ENCODE measurements around the gene JADE1.

JADE1 gene

DNA sequence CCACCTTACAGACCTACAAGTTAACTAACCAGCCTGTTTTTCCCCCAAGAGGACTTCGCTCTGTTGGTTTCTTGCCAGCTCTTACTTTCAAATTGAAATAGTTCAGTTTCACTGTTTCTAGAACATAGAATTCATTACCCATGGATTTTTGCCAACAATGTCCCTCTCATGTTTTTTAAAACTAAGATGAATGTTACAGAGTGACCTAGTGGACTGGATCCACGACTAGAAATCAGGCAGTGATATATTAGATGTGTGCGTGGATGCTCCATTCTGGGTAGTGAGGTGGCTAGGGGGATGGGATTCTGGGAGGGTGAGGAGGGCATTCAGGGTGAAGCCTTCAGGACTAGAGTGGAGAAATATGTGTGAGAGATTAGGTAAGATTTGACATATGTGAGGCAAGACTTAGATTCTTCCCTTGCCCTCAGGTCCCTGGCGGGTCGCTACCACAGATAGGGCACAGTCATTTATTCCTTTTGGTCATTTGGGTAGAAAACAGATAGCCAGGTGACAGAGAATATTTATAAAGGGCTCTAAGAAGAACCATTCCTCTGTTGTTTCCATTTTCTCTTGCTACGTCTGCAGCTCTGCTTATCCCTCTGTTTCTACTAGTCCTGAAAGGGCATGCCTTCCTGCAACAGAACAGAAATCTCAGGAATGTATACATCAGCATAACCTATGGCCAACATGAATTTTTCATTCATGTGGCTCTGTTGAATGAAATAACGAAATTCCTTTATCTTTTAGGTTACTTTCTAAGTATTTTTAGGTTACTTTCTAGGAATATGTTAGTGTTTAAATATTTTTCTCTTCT lies 15.4 kb upstream of the JADE1 start:
- no peak for ATAC-seq (ENCODE audit: low read depth)
- Mint-ChIP-seq H3K9me3 (no peaks in the 10 kb centered on the region), H3K4me3 (no peak overlapping the region), H3K36me3 (no peaks in the 10 kb centered on the region), H3K4me1 (no peaks in the 10 kb centered on the region), H3K27me3 (peaks cover 6% of the 10 kb centered on the region), H3K27ac (no peak overlapping the region)
- DNase-seq (ENCODE audit: low spot score in 2 of 2) = no peak

DNA sequence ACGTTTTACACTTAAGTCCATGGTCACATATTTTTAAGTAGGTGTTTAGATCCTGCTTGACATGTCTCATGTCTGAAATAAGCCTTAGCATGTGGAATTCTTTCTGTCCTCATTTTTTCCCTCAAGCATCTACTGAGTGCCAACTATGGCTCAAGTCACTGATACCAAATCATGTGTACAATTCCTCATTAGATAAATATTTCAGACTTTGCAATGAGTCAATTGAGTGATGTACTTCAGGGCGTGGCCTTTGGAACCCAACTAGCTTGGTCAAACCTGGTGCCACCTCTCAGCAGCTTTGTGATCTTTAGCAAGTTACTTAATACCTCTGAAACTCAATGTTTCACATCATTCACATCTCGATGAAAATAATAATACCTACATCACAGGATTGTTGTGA lies 12.6 kb upstream of the JADE1 start:
- Mint-ChIP-seq H3K9me3 (no peaks in the 10 kb centered on the region), H3K4me3 (no peak overlapping the region), H3K36me3 (no peaks in the 10 kb centered on the region), H3K27me3 (peaks cover 3% of the 10 kb centered on the region), H3K27ac (no peak overlapping the region), H3K4me1 (no peaks in the 10 kb centered on the region)
- no peak for DNase-seq (ENCODE audit: low spot score in 2 of 2)
- no peak for ATAC-seq (ENCODE audit: low read depth)

DNA sequence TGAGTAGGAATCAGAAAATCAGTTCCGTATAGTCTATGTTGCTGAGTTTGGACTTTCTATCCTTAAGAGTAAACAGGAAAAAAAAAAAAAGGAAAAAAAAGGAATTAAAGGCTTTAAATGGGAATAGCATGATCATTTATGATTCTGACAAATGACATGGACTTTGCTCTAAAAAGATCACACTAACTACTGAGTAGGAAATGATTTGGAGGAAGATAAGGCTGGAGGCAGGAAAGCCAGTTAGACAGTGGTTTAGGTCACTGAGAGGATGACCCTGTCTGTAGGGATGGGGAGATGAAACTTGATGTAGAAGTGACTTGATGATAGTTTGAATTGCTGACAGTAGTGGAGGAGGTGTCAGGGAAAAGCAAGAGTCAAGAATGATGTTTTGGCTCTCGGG lies 9.2 kb upstream of the JADE1 start:
- Mint-ChIP-seq H3K27ac (no peak overlapping the region), H3K36me3 (no peaks in the 10 kb centered on the region), H3K4me1 (peaks cover 3% of the 10 kb centered on the region), H3K9me3 (no peaks in the 10 kb centered on the region), H3K27me3 (no peaks in the 10 kb centered on the region), H3K4me3 (no peak overlapping the region)
- no peak for ATAC-seq (ENCODE audit: low read depth)
- no peak for DNase-seq (ENCODE audit: low spot score in 2 of 2)

DNA sequence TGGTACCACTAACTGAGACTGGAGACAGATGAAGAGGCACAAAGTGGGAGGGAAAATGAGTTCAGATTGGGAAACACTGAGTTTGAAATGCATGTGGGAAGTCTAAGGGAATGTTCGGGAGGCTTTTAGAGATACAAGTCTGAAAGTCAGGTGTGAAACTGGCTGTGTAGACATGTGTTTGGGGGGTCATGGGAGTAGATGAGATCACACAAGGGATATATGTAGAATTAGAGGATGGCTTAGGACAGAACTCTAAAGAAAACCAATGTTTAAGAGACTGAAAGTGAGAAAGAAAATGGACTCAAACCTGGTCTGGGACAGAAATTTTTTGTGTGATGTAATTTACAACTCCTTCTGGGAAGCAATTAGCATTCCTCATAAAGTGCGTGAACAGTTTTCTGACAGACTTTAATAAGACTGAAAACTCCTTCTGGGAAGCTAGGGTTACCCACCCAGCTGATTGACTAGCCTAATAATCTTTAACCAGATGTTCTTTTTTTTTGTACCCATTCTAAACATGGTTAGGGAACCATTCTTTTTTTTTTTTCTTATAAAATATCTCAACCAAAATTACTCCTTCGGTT lies 8.7 kb upstream of the JADE1 start:
- ATAC-seq (ENCODE audit: low read depth) = no peak
- no peak overlapping the region for H3K4me3 Mint-ChIP-seq
- no peaks in the 10 kb centered on the region for H3K36me3 Mint-ChIP-seq
- DNase-seq (ENCODE audit: low spot score in 2 of 2) = no peak
- no peaks in the 10 kb centered on the region for H3K27me3 Mint-ChIP-seq
- H3K27ac Mint-ChIP-seq = no peak overlapping the region
- no peaks in the 10 kb centered on the region for H3K9me3 Mint-ChIP-seq
- H3K4me1 Mint-ChIP-seq = peaks cover 3% of the 10 kb centered on the region

DNA sequence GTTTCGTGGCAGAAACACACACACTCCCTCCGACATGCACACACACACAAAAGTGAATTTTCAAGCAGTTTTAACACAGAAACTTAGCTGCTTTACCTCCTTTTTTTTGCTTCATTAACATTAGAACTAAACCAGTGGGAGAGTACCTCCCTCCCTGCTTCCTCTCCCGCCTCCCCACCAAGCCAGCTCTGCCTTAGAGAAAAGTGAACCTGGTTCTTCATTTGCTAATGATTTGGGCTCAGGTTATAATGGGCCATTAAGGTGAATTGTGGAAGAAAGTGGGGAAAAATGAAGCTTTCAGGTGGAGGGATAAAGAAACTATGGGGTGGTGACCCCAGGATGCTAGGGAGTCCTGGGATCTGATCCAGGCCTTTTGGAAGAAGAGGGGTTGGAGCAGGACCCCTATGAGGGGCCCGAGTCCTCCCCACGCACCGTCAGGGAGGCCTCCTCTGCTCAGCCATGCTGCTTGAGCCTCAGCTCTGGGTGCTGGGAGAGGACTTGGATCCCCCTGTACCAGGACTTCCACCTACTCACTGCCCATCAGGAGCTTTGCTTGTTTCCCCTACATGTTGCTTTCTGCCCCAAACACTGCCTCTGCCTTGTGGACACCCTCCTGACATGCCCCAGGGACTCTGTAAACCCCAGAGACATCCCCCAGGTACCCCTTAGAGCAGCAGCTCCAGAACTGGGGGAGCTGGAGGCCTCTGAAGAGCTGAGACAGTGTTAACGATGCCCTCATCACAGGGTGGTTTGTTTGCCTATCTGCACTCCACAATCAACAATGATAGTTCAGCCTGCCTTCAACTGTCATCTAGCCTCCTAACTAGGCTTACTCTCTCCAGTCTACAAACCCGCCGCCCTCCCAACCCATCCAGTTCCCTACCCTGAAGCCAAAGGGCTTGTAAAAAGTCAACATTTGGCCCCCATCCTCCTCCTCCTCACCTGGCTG lies 6.5 kb upstream of the JADE1 start:
- no peaks in the 10 kb centered on the region for H3K36me3 Mint-ChIP-seq
- H3K27me3 Mint-ChIP-seq = no peaks in the 10 kb centered on the region
- DNase-seq (ENCODE audit: low spot score in 2 of 2) (no peak), ATAC-seq (ENCODE audit: low read depth) (no peak)
- H3K9me3 Mint-ChIP-seq = no peaks in the 10 kb centered on the region
- peaks cover 3% of the 10 kb centered on the region for H3K4me1 Mint-ChIP-seq
- peak overlapping the region; percentile 16 for H3K27ac Mint-ChIP-seq
- no peak overlapping the region for H3K4me3 Mint-ChIP-seq

DNA sequence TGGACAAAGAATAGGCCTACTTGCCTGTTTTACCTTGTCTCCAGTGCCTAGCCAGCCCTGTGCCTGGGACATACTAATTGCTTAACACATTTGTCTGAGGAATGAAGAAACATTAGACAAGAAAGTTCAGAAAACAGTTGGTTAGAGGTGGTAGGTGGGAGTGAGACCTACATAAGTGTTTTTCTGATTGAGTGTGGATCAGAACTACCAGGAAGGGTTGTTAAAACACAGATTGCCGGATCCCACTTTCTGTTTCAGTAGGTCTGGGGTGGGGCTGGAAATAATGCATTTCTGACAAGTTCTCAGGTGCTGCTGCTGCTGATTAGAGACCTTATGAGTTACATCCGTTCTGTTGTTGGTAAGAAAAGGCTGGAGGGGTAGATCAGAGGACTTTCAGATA lies 5.7 kb upstream of the JADE1 start:
- no peak overlapping the region for H3K4me3 Mint-ChIP-seq
- H3K36me3 Mint-ChIP-seq = no peaks in the 10 kb centered on the region
- H3K4me1 Mint-ChIP-seq = peaks cover 3% of the 10 kb centered on the region
- H3K9me3 Mint-ChIP-seq = no peaks in the 10 kb centered on the region
- no peaks in the 10 kb centered on the region for H3K27me3 Mint-ChIP-seq
- peak overlapping the region; percentile 16 for H3K27ac Mint-ChIP-seq
- DNase-seq (ENCODE audit: low spot score in 2 of 2) = no peak
- ATAC-seq (ENCODE audit: low read depth) = no peak

DNA sequence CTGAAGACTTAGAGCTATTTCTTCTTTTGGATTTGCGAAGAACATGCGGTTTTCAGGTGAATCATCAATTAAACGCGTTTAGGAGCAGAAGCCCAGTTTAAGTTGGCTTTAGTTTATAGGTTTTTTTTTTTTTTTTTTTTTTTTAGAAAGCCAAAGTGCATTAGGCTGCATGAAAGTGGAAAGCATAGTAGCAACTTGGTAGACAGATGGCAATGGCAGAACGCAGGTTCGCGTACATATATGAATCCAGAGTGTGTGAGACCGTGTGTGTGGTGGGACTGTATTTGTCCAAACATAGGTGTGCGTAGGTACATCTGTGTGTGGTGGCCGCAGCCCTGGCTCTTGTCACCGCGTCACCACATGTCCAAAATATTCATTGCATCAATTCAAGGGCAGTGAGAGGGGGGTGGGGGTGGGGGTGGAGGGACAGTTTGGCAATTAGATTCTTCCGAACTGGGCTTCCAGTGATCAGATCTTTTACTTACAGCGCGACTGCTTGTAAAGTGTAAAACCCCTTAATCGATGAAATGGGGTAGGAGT lies 901 bp downstream of the JADE1 start:
- no peaks in the 10 kb centered on the region for H3K36me3 Mint-ChIP-seq
- no peaks in the 10 kb centered on the region for H3K9me3 Mint-ChIP-seq
- ATAC-seq (ENCODE audit: low read depth) = no peak
- H3K27me3 Mint-ChIP-seq = no peaks in the 10 kb centered on the region
- H3K27ac Mint-ChIP-seq = peak overlapping the region; percentile 97
- H3K4me1 Mint-ChIP-seq = peaks cover 7% of the 10 kb centered on the region
- peak in 1 of 2 donors; percentile 7 for DNase-seq (ENCODE audit: low spot score in 2 of 2)
- H3K4me3 Mint-ChIP-seq = peak overlapping the region; percentile 96

DNA sequence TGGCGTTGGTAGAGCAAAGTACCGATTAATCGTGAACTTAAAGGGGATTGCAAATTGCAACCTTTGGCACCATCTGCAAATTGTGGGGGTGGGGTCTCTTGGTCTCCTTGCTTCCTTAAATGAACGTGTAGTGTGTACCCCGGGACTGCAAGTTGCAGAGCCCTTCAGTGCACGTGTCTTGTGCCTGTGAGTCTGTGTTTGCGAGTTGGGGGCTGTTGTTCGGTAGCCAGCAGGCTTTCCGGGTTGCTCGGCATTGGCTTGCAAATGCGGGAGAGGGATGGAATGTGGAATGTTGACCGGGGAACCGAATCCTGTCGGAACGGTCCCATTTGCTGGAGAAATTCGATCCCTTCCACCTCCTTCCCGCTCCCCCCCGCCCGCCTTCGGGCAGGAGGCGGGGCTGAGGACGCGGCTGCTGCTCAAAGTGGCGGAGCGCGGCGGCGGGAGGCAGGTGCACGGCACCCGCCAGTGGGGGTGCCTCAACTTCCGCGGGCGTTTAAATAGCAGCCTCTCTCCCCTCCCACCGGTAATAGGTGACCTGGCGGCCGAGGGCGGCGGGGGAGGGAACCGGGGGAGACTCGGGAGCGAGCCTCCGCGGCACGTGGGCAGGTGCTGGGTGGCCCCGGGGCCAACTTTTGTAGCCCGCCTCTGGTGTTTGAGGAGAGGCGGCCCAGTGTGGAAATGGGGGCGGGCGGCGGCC lies 1.5 kb downstream of the JADE1 start:
- ATAC-seq (ENCODE audit: low read depth) (peak; percentile 54), DNase-seq (ENCODE audit: low spot score in 2 of 2) (peak; percentile 78 to 80)
- peak overlapping the region; percentile 96 for H3K4me3 Mint-ChIP-seq
- no peaks in the 10 kb centered on the region for H3K9me3 Mint-ChIP-seq
- H3K27me3 Mint-ChIP-seq = no peaks in the 10 kb centered on the region
- H3K4me1 Mint-ChIP-seq = peaks cover 10% of the 10 kb centered on the region
- H3K36me3 Mint-ChIP-seq = no peaks in the 10 kb centered on the region
- peak overlapping the region; percentile 97 for H3K27ac Mint-ChIP-seq

DNA sequence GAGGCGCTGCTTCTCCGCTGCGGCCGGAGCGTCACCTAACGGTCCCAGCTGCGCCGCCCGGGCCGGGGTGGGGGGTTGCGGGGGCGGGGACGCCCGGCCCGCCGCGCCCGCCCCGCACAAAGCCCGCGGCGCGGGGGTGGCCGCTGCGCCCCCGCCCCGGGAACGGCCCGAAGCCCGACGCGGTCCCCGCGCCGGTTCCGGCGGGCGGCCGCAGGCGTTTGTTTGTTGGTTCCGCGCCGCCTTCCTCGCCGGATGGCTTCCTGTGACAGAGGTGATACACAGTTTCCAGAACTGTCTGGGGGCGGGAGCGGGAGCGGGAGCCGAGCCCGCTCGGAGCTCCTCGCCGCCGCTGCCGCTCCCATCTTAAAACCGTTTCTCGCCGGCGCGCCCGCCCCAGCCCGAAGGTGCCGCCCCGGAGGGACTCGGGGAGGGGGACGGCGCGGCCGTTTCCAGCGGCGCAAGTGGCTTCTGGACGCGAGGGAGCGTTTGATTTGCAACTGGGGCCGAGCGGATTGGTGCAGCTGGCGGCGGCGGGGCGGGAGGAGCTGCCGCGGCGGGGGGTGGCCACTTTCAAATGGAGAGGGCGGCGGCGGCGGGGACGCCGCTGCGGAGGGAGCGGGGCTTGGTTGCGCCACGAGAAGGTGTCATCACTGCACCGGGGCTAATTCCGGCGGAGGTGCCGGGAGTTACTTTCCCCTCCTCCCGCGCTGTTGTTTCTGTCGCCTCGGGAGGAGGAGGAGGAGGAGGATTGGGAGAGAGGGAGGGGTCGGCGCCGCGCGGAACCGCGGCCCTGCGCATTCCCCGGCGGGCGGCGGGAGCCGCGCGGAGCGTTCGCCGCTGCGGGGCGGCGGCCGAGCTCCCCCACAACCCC lies 2.3 kb downstream of the JADE1 start:
- Mint-ChIP-seq H3K27ac (peak overlapping the region; percentile 97), H3K36me3 (peaks cover 2% of the 10 kb centered on the region), H3K4me1 (peaks cover 14% of the 10 kb centered on the region), H3K4me3 (peak overlapping the region; percentile 96), H3K9me3 (no peaks in the 10 kb centered on the region), H3K27me3 (no peaks in the 10 kb centered on the region)
- ATAC-seq (ENCODE audit: low read depth) = peak; percentile 33
- DNase-seq (ENCODE audit: low spot score in 2 of 2) = peak; percentile 63 to 71

DNA sequence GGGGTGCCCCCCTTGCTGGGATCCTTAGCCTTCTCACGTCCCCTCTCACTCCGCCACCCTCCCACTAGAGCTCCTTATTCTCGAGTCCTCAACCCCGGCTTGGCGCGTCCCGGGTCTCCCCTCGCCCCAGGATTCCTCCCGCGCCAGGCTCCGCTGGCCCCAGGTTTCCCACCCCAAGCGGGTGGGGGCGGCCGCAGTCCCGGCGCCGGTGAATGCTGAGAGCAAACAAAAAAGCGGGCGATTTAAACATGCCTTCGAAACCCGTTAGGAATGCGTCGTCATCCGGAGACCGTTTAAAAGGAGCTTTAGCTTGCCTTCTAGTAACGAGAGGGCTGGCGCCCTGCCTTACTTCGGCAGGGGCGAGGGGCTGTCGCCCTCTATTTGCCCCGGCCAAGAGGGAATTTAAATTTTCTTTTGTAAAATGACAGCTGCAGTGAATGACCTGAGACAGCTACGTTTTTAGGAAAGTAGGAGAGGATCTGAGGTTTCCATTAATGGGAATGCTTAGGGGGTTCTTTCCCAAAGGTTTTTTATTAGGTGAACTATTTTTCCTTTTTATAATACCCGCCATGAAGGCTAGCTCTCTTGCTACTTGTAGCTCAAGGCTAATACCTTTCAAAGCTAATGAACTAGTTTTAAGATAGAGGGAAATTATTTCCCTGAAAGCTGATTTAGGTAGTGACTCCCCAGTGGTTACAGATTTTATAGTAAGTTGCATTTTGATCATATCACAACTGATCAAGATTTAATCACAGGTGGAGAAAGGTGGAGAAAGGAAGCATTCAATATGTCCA lies 3.1 kb downstream of the JADE1 start:
- DNase-seq (ENCODE audit: low spot score in 2 of 2) = peak in 1 of 2 donors; percentile 4
- H3K9me3 Mint-ChIP-seq = no peaks in the 10 kb centered on the region
- H3K4me1 Mint-ChIP-seq = peaks cover 14% of the 10 kb centered on the region
- H3K27me3 Mint-ChIP-seq = no peaks in the 10 kb centered on the region
- peaks cover 2% of the 10 kb centered on the region for H3K36me3 Mint-ChIP-seq
- H3K4me3 Mint-ChIP-seq = peak overlapping the region; percentile 38
- ATAC-seq (ENCODE audit: low read depth) = no peak
- H3K27ac Mint-ChIP-seq = peak overlapping the region; percentile 14

DNA sequence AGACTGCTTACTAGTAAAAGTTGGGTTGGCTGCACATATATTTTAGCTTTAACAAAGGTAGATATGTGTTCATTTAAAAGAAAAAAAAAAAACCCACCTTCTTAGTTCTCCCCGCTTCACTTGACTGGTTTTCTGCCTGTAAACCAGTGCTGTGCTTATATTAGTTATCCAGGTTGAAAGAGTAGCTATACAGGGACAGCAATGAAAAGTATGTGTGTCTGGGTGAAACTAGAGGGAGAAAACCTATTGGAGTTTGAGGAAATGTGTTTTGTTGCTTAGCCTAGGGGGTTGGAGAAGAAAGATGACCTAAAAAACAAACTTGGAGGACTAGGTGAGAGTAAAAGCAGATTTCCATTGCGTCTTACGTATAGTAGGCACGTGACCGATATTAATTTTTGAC lies 4.5 kb downstream of the JADE1 start:
- no peak overlapping the region for H3K27ac Mint-ChIP-seq
- H3K9me3 Mint-ChIP-seq = no peaks in the 10 kb centered on the region
- peaks cover 16% of the 10 kb centered on the region for H3K4me1 Mint-ChIP-seq
- H3K27me3 Mint-ChIP-seq = no peaks in the 10 kb centered on the region
- H3K36me3 Mint-ChIP-seq = peaks cover 2% of the 10 kb centered on the region
- ATAC-seq (ENCODE audit: low read depth) (no peak), DNase-seq (ENCODE audit: low spot score in 2 of 2) (no peak)
- H3K4me3 Mint-ChIP-seq = no peak overlapping the region

DNA sequence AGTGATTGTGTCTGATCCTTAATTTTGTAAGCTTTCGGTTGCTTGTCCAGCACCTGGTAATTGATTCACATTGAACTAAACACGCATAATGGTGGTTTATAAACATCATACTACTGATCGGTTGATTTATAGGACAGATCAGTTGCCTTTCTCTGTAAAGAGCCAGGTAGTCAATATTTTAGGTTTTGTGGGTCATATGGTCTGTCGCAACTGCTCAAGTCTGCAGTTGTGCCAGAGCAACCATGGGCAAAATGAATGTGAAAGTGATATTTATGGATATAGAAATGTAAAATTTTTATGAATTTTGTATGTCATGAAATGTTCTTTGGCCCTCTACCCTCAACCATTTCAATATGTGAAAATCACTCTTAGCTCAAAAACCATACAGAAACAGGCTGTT lies 8.9 kb downstream of the JADE1 start:
- ATAC-seq (ENCODE audit: low read depth) (no peak), DNase-seq (ENCODE audit: low spot score in 2 of 2) (no peak)
- H3K27me3 Mint-ChIP-seq = no peaks in the 10 kb centered on the region
- H3K27ac Mint-ChIP-seq = no peak overlapping the region
- H3K9me3 Mint-ChIP-seq = no peaks in the 10 kb centered on the region
- H3K4me3 Mint-ChIP-seq = no peak overlapping the region
- peaks cover 17% of the 10 kb centered on the region for H3K4me1 Mint-ChIP-seq
- peaks cover 2% of the 10 kb centered on the region for H3K36me3 Mint-ChIP-seq

All from memory B cell (primary cell).